NOMO-1 treated with dmso at 0.1 percent for 144 hours (cell line): ENCODE data around the gene CFAP61.
A peak's percentile ranks its signal among the peaks of the same experiment; 100 is the strongest.

ENCODE experiments used
- DNase-seq: peaks from one replicate; lab custom pipeline; 2025; ENCODE audit not compliant: unreplicated experiment; lab: John Stamatoyannopoulos, UW

Gene CFAP61

DNA sequence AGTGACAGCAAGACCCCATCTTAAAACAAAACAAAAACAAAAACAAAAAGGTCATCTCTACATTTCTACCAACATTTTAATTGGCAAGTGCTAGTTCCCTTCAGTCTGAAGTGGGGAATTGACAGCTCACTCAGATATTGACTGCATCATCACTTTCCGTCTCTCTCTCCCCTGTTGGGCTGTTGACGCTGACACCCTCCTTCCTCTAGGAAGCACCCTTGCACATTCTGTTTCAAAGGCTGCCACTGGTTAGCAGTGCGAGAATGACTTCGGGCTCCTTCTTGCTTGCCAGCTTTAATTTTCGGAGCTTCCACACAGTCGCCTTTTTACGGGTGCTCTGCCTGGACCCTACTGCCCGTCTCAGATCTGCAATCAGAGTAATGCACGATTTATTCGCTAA is 218.9 kb downstream of the CFAP61 start:
- DNase-seq: no peak

DNA sequence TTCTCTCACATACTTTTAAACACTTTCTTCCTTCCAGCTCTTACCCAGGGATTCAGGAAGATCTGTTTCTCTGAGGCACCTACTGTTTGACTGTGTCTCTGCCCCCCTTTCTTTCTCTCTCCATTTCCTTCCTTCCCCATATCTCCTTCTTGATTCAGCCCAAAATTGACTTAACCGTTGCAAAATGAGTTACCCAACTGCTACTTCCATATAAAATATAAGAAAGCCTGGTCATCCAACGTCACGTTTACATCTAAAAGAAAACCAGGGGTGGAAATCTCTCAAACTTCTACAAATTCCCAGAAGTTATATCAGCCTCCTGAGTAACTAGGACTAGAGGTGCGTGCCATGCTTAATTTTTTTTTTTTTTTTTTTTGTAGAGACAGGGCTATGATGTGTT is 220.4 kb downstream of the CFAP61 start:
- peak; percentile 20 for DNase-seq

DNA sequence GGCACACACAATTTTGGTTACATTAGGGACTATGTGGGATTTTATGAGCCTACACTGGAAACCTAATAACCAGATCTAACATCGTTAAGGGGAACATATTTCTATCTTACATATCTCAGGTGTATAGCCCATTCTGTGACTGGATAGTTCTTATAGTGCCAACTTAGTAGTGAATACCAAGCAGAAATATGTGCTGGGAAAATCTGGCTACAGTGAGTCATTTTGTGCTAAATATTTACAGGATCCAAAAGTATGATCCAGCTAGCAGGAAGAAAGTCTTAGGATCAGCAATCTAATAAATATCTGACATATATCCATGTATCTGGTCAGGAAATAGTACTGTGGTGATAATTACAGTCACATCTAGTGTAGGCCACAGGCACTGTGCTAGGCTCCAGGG is 221.0 kb downstream of the CFAP61 start:
- DNase-seq: no peak

DNA sequence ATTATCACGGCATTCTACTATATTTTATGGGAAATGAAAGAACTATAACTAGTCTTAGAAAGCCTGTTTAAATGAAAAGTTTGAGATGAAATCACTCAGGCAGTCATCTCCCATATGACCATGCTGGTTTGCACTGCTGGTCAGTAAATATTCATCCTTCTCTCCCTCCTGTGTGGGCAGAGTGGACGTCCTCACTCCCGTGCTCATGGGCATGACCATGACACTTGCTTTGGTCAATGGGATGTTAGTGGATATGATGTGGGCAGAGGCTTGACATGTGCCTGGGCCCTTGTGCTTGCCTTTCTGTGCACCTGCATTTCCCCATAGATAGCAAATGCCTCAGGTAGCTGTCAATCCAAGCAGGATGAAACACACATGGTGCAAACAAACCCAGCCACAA is 222.5 kb downstream of the CFAP61 start:
- no peak for DNase-seq

DNA sequence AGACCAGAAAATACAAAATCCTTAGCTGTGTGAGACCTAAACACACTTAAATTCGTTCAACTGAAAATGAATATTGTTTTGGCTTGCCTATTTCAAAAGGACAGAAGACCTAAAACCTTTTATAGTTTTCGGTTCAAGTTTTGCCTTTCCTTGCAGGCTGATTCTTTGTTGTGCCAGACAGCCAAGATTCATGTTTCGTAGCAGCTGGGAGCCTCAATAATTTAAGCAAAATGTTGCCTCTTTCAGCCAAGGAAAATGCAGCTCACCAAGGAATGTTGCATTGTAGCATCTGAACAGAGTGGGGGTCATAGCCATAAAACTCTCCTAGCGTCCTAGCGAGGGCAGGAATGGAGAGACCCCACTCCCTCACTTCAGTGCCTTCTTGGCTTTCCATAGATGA is 223.3 kb downstream of the CFAP61 start:
- no peak for DNase-seq

DNA sequence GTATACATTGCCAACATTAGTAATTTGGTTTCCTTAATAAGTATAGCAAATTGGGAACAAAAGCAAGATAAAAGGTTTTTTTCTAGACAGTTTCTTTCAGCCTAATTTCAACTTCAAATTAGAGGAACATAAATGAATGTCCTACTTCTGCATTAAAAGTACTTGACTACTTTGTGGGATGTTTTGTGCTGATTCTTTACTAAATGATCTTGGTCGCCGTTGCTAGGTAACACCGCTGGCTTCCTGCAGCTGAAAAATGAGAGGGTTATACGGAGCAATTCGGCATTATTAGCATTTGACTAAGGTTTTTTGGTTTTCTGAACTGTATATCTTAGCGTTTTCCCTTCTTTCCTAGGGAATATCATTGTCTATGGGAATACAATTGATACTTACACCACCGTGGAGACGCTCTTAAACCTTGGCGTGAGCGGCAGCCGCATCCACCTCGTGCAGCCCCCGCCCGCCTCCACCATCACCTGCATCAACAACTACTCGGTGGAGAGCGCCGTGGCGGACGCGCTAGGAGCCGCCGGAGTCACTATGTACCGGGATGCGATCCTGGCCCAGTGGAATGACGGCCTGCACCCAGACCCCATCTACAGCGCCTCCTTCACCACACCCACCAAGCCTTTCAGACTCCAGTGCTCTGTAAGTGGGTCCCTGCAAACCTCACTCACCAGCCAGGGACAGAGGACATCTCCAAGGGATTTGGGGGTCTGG is 224.6 kb downstream of the CFAP61 start:
- DNase-seq: peak; percentile 3

DNA sequence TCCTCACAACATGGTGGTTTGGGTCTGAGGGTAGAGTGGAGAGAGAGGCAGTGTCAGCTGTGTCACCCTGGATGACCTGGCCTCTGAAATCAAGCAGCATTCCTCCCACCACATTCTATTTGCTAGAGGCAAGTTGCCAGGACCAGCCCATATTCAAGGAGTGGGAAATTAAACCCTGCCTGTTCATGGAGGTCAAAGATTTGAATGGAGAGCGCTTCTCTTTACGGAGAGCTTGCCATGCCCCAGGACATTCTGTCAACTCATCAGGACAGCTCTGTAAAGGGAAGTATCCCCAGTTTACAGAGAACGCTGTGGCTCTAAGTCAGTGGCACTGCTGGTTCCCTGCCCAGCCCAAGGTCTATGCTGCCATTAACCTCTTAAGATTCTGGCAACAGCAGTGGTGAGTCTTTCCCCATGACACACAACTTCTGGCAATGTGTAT is 225.6 kb downstream of the CFAP61 start:
- no peak for DNase-seq

DNA sequence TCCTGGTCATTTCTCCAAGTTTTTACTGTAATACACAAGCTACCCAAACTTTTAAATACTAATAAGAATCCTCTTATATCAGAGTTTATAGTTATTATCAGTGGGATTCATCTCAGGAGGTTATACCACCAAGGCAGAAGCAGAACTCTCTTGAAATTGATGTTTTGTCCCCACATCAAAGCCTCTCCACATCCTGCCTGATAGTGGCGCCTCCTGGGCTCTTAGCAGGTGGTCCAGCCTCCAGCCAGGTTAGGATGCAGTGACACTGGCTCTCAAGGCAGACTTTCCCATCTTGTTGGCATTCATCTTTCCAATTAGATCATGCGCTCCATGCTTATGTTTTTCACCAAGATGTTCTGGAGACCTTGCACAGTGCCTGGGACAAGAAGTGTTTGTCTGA is 233.7 kb downstream of the CFAP61 start:
- DNase-seq: no peak

DNA sequence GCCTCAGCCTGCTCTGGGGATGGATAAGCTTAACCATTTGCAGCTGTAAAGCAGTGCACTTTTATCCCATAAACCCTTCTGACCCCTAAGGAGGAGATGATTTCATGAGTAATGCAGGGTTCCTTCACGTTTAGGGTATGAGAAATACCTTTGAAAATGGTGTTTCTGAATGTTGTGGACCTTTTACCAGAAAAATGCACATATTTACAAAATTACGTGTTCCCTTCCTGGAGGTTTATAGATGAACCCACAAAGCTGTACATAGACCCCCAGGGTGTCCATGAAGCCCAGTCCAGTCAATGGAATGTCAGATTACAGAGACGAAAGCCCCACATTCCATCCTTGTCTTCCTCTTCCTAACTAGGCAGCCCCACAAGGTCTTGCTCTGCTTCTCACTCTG is 237.0 kb downstream of the CFAP61 start:
- DNase-seq: no peak

DNA sequence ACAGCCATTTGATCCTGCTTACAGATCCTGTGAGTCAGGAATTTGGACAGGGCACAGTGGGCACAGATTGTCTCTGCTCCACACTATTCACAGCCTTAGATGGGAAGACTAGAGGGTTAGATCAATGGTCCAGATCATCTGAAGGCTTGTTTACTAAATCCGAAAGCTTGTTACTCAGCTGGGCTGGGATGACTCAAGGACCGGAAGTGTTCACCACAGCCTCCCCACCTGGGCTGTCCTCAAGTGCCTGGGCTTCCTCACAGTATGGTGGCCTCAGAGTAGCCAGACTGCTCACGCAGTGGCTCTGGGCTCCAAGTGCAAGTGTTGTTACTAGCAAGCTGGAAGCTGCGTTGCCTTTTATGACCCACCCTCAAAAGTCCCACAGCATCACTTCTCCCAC is 240.1 kb downstream of the CFAP61 start:
- DNase-seq: no peak

DNA sequence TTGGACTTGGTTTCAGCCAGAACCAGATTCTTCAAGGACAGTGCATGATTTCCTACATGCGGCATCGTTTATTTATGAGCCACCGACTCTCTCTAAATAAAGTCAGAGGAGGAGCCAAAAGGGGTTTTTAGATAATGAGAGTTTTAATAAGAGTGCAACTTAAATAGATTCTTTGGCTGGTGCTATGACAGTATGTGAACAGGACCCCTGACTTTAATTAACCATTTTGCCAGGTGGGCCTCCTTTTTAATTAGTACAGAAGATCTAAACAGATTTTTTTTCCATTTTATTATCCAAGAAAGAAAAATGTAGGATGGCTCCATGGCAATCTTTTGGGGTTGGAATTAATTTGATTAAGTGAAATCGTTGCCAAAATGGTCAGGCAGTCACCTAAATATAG is 240.8 kb downstream of the CFAP61 start:
- DNase-seq: no peak

DNA sequence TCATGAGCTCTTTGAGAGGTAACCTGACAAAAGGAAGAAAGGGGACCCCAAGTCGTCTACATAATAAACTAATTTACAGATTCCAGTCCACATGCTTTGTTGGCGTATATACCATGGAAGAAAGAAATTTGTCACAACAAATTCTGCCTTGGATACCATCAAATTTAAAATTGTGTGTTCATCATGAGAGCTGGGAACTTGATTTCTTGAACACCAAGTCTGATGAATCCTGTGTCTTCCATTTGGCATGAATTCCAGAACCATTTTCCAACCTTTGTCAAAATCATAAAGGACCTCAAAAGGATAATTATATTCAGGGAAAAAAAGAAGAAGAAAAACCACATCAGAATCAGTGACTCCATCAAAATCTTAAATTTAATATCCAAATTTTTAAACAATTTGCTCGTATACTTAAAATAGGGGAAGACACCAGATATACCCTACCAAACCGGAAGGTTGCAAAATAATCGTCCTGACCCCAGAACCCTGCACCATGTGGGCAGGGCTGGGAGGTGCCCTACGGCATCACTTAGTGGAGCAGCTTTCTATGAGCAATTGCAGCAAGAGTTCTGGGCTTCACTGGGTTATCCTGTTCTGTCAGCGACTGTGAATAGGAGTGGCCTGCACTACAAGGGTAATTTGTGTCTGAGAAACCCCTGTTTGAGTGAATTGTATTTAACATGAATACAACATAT is 241.5 kb downstream of the CFAP61 start:
- peak; percentile 14 for DNase-seq

DNA sequence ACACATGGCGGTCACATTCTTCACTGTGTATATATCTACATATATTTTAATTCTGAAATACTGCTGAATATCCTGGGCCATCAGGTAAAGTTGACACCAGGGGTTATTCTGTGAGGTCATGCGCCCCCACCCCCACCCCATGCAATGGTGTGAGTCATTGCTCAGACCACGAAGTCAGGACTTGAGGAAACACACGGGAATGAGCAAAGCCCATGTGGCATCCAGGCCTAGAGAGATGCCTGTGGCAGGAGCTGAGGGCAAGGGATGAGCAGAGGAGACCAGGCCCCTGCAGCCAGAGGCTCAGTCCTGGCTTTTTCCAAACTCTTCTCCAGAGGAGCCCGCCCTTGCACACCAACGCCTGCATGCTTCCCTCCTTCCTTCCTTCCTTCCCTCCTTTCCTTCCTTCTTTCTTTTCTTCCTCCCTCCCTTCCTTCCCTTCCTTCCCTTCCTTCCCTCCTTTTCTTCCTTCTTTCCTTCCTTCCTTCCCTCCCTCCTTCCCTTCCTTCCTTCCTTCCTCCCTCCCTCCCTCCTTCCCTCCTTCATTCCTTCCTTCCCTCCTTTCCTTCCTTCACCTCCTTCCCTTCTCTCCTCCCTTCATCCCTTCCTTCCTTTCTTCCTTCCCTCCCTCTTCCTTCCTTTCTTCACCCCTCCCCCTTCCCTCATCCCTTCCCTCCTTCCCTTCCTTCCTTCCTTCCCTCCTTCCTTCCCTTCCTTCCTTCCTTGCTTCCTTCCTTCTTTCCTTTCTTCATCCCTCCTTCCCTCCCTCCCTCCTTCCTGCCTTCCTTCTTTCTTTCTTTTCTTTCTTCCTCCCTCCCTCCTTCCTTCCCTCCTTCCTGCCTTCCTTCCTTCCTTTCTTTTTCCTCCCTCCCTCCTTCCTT is 243.5 kb downstream of the CFAP61 start:
- DNase-seq: no peak

DNA sequence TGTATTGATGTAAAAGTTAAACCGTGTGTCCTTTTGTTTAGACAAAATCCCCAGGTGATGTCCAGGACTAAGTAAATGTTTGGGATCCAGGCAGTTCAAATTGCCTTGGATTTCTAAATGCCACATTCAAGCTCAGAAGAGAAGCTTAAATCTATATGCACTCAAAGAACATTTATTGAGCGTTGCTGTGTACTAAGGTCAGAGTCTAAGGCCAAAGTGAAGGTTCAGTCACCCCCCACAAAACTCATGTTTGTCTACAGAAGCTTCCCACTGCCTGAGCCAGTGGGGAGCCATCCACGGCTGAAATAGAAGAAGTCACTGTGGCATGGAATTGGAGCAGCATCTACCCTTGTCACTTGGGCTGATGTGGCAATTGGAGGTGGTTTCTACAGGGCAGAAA is 244.8 kb downstream of the CFAP61 start:
- DNase-seq: no peak

DNA sequence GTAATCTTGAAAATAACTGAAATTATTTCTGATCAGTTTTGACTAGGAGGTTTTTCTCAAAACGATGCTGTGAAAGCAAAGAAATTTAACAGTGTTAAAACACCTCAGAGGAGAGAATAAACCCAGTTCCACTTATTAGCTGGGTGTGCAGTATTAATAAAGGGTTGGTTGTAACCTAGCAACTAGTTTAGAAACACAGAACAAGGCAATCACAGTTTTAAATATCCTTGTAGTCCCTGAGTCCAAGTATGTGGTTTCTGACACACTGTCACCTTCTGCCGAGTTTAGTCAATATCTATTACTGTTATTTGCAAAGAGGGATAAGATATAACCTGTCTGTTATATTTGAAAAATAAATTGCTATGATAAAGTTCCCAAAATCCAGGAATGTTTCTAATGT is 245.4 kb downstream of the CFAP61 start:
- no peak for DNase-seq

DNA sequence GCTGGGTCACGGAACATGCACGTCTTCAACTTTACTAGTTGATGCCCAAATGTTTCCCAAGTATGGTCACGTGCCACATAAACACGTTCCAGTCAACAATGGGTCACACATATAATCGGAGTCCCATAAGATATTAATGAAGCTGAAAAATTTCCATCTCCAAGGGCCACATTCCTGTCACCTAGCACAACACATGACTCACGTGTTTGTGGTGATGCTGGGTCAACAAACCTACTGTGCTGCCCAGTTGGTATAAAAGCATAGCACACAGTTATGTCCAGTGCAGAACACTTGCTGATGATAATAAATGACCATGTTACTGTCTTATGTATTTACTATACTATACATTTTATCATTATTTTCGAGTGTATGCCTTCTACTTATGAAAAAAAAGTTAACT is 247.6 kb downstream of the CFAP61 start:
- DNase-seq: no peak

DNA sequence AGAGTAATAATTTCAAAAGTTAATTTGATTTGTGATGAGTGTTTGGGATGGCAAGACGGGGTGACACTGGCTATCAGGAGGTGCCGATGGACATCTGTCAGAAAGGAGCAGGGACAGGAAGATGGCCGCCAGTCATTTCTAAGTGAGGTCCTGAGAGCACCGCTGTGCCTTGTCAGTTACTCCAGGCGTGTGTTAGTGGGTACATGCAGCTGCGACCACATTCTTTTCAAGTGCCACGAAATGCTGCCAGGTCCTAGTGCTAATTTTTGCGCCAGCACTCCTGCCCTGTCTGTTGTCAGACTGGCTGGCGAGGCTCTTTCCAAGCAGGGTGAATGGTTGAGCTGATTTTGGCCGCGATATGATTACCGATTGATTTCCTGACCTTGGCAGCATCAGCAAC is 251.0 kb downstream of the CFAP61 start:
- DNase-seq: no peak

DNA sequence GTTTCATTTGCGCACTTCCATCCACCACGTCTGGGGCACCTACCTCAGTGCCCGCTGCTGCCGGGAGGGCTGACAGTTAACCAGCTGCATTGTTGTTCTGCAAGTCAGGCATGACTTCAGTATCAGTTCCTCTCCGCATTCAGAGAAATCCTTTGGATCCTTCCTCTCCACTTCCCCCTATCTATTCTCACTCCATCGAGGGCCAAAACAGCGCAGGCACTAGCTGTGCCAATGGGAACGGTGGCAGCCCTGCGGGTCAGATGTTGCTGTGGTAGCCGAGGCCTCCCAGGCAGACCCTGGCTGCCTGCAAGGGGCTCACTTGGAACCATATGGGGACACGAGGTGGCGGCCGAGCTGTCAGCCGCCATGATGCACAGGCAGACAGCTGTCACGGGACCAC is 251.4 kb downstream of the CFAP61 start:
- peak; percentile 52 for DNase-seq

DNA sequence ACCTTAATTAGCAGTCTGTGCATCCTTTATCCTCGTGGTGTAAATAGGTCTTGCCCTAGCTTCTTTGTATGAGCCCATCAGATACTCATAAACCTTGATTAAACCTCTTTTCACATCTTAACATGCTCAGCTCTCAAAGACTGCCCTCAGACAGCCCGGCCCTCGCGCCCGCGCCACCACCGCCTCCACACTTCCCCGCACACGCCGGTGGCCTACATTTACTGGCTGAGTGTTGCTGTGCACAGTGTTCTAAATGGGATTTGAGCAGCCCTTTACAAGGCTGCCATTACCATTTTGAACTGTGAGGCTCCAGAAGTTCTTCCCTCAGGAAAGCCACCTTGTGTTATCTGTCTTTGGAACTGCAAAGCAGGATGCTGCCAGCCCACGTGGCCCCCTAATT is 252.6 kb downstream of the CFAP61 start:
- no peak for DNase-seq

DNA sequence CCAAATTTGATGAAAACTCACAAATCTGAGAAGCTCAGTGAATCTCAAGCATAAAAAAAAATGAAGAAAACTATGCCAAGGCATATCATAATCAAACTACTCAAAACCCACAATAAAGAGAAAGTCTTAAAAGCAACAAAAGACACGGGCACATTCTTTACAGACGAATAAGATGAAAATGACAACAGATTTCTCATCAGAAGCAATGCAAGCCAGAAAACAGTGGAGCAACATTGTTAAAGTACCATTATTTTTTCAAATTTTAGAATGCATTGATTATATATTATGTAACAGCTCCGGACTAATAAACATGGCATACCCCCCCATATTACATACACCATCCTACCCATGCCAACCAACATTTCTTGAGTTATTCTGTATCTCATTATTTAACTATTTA is 260.2 kb downstream of the CFAP61 start:
- no peak for DNase-seq

DNA sequence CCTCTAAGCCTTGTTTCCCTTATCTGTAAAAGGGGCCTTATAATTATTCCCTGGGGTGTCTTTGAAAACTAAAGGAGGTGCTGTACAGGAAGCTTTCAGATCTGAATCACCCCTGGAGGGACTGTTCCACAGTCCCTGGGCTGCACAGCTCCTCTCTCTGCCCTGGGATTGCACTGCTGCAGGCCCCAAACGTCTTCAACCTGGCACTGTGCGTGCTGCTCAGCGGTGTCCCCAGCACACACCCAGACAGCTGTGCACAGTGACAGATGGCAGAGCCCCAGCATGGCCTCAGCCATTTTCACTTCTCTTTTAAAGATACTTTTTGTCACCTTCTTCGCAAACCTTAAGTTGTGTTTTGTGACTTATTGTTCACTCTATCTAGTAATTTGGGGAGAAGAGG is 264.9 kb downstream of the CFAP61 start:
- peak; percentile 82 for DNase-seq
